IMR-90 (cell line): ENCODE measurements around the gene FRZB. TPM values are rescaled to one million over a fixed set of nuclear protein-coding genes. Genes with fewer than 3 reads are reported as not detected.

Source experiments
- ATAC-seq: fragments of 200-7000 bp; cut with Tn5 transposase; 2 replicates; pipeline ENCODE4 v1.9.1; 2020; ENCODE audit warnings: low read depth, mild to moderate bottlenecking, moderate library complexity
- BruUV-seq: library from RNA; stranded (reverse); fragments of 400-500 nt; replicated peaks from 2 replicates; lab custom pipeline; 2021; lab: Mats Ljungman, UMichigan
- CTCF ChIA-PET: fragments of 300-600 bp; formaldehyde crosslinking; extraction: SDS; loops from one replicate; lab custom pipeline; 2021; ENCODE audit warnings: antibody characterized with exemption; lab: Yijun Ruan, JAX
- POLR2A ChIA-PET: fragments of 300-600 bp; sonication (Branson Sonifier 250); formaldehyde crosslinking; loops from one replicate; lab custom pipeline; 2022; ENCODE audit warnings: antibody characterized with exemption; ENCODE audit not compliant: unreplicated experiment; lab: Charles Lee
- DNase-seq: peaks from one replicate; pipeline ENCODE4 v3.0.0; 2013
- H2AFZ ChIP-seq: replicated peaks from 2 replicates; pipeline ENCODE3; 2013; ENCODE audit warnings: low read length, mild to moderate bottlenecking; ENCODE audit not compliant: poor library complexity
- H2AK5ac ChIP-seq: 2 replicates; pipeline ENCODE4 v1.6.1; 2013; ENCODE audit warnings: low read depth, low read length, inconsistent platforms
- H2AK9ac ChIP-seq: replicated peaks from 2 replicates; pipeline ENCODE3; 2013; ENCODE audit warnings: mild to moderate bottlenecking, low read depth, low read length, moderate library complexity; ENCODE audit not compliant: poor library complexity
- H2BK120ac ChIP-seq: 2 replicates; pipeline ENCODE4 v1.6.1; 2013; ENCODE audit warnings: low read depth, low read length, inconsistent platforms
- H2BK15ac ChIP-seq: 3 replicates; pipeline ENCODE4 v1.6.1; 2013; ENCODE audit warnings: low read depth, low read length, inconsistent platforms
- H2BK20ac ChIP-seq: 2 replicates; pipeline ENCODE4 v1.6.1; 2013; ENCODE audit warnings: low read depth, mild to moderate bottlenecking, inconsistent platforms, low read length, moderate library complexity
- H2BK5ac ChIP-seq: 2 replicates; pipeline ENCODE4 v1.6.1; 2013; ENCODE audit warnings: mild to moderate bottlenecking, low read depth, low read length, inconsistent platforms; ENCODE audit not compliant: poor library complexity, severe bottlenecking
- H3K14ac ChIP-seq: replicated peaks from 2 replicates; pipeline ENCODE4 v1.6.1; 2013; ENCODE audit warnings: low read depth, low read length, inconsistent platforms
- H3K18ac ChIP-seq: 2 replicates; pipeline ENCODE4 v1.6.1; 2013; ENCODE audit warnings: low read depth, low read length, control low read depth
- H3K23ac ChIP-seq: 2 replicates; pipeline ENCODE4 v1.6.1; 2013; ENCODE audit warnings: low read depth, low read length, inconsistent platforms
- H3K27ac ChIP-seq: 2 replicates; pipeline ENCODE4 v1.5.1; 2013; ENCODE audit warnings: mild to moderate bottlenecking, control low read depth, low read length; ENCODE audit not compliant: insufficient read depth
- H3K27me3 ChIP-seq: 2 replicates; pipeline ENCODE4 v1.6.1; 2013; ENCODE audit warnings: low read length; ENCODE audit not compliant: control insufficient read depth, insufficient read depth
- H3K36me3 ChIP-seq: 2 replicates; pipeline ENCODE4 v1.6.1; 2013; ENCODE audit warnings: low read length, mixed read lengths; ENCODE audit not compliant: control insufficient read depth, insufficient read depth
- H3K4ac ChIP-seq: 2 replicates; pipeline ENCODE4 v1.6.1; 2013; ENCODE audit warnings: low read depth, low read length, inconsistent platforms
- H3K4me1 ChIP-seq: 2 replicates; pipeline ENCODE4 v1.6.1; 2013; ENCODE audit warnings: low read length, mixed read lengths; ENCODE audit not compliant: control insufficient read depth, insufficient read depth
- H3K4me2 ChIP-seq: 2 replicates; pipeline ENCODE4 v1.6.1; 2013; ENCODE audit warnings: low read depth, mild to moderate bottlenecking, control low read depth, low read length, moderate library complexity
- H3K4me3 ChIP-seq: 2 replicates; pipeline ENCODE4 v1.5.1; 2013; ENCODE audit warnings: low read depth, mild to moderate bottlenecking, control low read depth, low read length, moderate library complexity; ENCODE audit not compliant: insufficient read depth
- H3K56ac ChIP-seq: 2 replicates; pipeline ENCODE4 v1.6.1; 2013; ENCODE audit warnings: low read length, inconsistent platforms; ENCODE audit not compliant: insufficient read depth; ENCODE audit errors: extremely low read depth
- H3K79me1 ChIP-seq, 2 experiments: 2 replicates each; pipeline ENCODE4 v1.6.1; 2013; ENCODE audit warnings: low read length in 2 of 2, inconsistent platforms in 1 of 2, low read depth in 1 of 2
- H3K9ac ChIP-seq: 2 replicates; pipeline ENCODE4 v1.6.1; 2013; ENCODE audit warnings: low read depth, low read length, control low read depth
- H3K9me1 ChIP-seq: 2 replicates; pipeline ENCODE4 v1.6.1; 2013; ENCODE audit warnings: low read length, inconsistent platforms; ENCODE audit not compliant: insufficient read depth
- H3K9me3 ChIP-seq: 2 replicates; pipeline ENCODE4 v1.6.1; 2013; ENCODE audit warnings: low read length; ENCODE audit not compliant: control insufficient read depth, insufficient read depth
- H4K20me1 ChIP-seq: 2 replicates; pipeline ENCODE4 v1.6.1; 2013; ENCODE audit warnings: low read length, inconsistent platforms; ENCODE audit not compliant: insufficient read depth
- H4K5ac ChIP-seq: 2 replicates; pipeline ENCODE4 v1.6.1; 2013; ENCODE audit warnings: mild to moderate bottlenecking, low read depth, low read length, control low read depth
- H4K8ac ChIP-seq, 2 experiments: 2 replicates each; pipeline ENCODE4 v1.6.1; 2013; ENCODE audit warnings: low read depth in 2 of 2, low read length in 2 of 2, control low read depth in 1 of 2, inconsistent platforms in 1 of 2
- H4K91ac ChIP-seq: 2 replicates; pipeline ENCODE4 v1.6.1; 2013; ENCODE audit warnings: low read depth, low read length, inconsistent platforms; ENCODE audit not compliant: insufficient read depth
- CEBPB ChIP-seq: IDR thresholded peaks from 2 replicates; pipeline ENCODE4 v1.6.1; 2012; ENCODE audit warnings: low read depth, low read length, improper control_type of control experiment
- CHD1 ChIP-seq: IDR thresholded peaks from 2 replicates; pipeline ENCODE4 v1.6.1; 2012; ENCODE audit warnings: low read depth, low read length, improper control_type of control experiment
- FOS ChIP-seq: fragments of 150-350 bp; IDR thresholded peaks from 2 replicates; pipeline ENCODE4 v1.6.1; 2016; ENCODE audit warnings: low read depth, low read length
- NFE2L2 ChIP-seq: fragments of 150-350 bp; IDR thresholded peaks from 2 replicates; pipeline ENCODE4 v1.6.1; 2016; ENCODE audit warnings: low read depth, mild to moderate bottlenecking, low read length
- POLR2A ChIP-seq: IDR thresholded peaks from 2 replicates; pipeline ENCODE4 v1.6.1; 2012; ENCODE audit warnings: mild to moderate bottlenecking, low read depth, low read length
- SMC3 ChIP-seq: fragments of 150-350 bp; IDR thresholded peaks from 2 replicates; pipeline ENCODE4 v1.6.1; 2016; ENCODE audit warnings: low read depth, mild to moderate bottlenecking, antibody characterized with exemption, low read length, moderate library complexity
- WGBS, 2 experiments: methylation state at CpG; one replicate each; pipeline versions ENCODE4 v1.1.5 to v1.1.7; 2013; ENCODE audit warnings: missing lambda C conversion rate in 2 of 2; ENCODE audit not compliant: insufficient read length in 1 of 2; ENCODE audit errors: extremely low coverage in 2 of 2; 5-methylcytosine and 5-hydroxymethylcytosine counted together
- dilution Hi-C: fragments of 300-500 bp; cut with HindIII; formaldehyde crosslinking; loops from one replicate; pipeline ENCODE4 v1.14.3; 2018; ENCODE audit warnings: low sequenced_read_pairs; ENCODE audit not compliant: unreplicated experiment
- in situ Hi-C: fragments of 300-500 bp; cut with MboI; formaldehyde crosslinking; loops from 3 replicates; pipeline ENCODE4 v1.14.3; 2019; ENCODE audit warnings: low sequenced_read_pairs, inconsistent platforms, mixed read lengths
- intact Hi-C: fragments of 100-400 bp; cut with micrococcal nuclease; formaldehyde crosslinking; loops from 2 replicates; pipeline ENCODE4 v1.10.0; 2022
- polyA plus RNA-seq, 3 experiments: library from polyadenylated mRNA; depleted of rRNA; stranded (reverse); fragments of >200 nt; gene quantifications; 2 replicates each; pipeline ENCODE4 v1.2.3, GENCODE V29; 2012; ENCODE audit warnings: low replicate concordance in 1 of 3
- total RNA-seq: library from RNA; depleted of rRNA; stranded (reverse); fragments of >200 nt; gene quantifications from 2 replicates; pipeline ENCODE4 v1.2.3, GENCODE V29; 2012
- TF ChIP-seq, protein P1 (sequence below): fragments of 150-350 bp; IDR thresholded peaks from 2 replicates; pipeline ENCODE4 v1.6.1; 2016; ENCODE audit warnings: low read depth, mild to moderate bottlenecking, low read length, moderate library complexity, borderline replicate concordance
- TF ChIP-seq, protein P2 (sequence below): conservative IDR thresholded peaks from 2 replicates; pipeline ENCODE4 v1.5.1; 2012; ENCODE audit warnings: mild to moderate bottlenecking, low read depth, low read length, improper control_type of control experiment

Gene FRZB
- total and polyA plus RNA-seq, 2 of the 4 experiments (the other 2 are of a cell fraction) = 0.18 to 1.2 TPM

DNA sequence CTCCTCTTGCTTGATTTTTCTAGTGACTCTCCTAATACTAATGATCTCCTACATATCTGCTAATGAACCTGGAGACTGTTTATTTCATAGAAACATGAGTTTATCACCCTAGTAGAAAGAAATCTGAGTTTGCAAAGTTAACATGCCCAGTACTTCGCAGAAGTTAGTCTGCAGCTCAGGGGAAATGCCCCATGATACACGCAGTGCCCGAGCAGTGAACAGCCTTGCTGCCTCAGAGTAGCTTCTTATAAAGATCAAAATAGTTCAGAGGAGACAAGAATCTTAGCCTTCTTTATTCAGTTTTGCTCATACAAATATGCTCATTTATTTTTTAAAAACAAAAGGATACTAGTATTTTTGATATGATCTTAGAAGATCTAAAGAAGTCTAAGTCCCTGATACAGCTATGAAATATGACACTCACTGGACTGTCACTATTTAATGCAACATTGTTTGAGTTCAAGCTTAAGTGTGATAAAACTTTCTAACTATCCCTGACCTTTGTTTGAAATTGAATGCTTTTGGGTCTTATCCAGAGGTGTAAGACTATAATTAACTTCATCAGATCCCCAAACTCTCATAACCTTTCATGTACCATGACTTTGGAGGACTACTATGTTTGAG is 20.5 kb downstream of the FRZB start:
- ATAC-seq = peak; percentile 48; the same call in 1 of the 2 replicates
- Histone ChIP-seq H3K4me1 (no peaks in the 10 kb centered on the region), H3K23ac (no peak overlapping the region), H2AK9ac (no peak overlapping the region), H3K27me3 (no peaks in the 10 kb centered on the region; the same call in 1 of the 2 replicates), H2BK5ac (no peak overlapping the region), H2BK20ac (no peak overlapping the region), H3K4me2 (no peak overlapping the region), H3K14ac (no peak overlapping the region), H2BK120ac (no peak overlapping the region), H3K9ac (no peak overlapping the region), H3K56ac (no peak overlapping the region), H2AFZ (no peak overlapping the region), H3K4ac (no peak overlapping the region), H3K9me1 (no peaks in the 10 kb centered on the region), H3K4me3 (no peak overlapping the region), H4K91ac (no peak overlapping the region), H3K79me1 (no peaks in the 10 kb centered on the region), H4K20me1 (no peaks in the 10 kb centered on the region), H2BK15ac (no peak overlapping the region), H2AK5ac (no peak overlapping the region), H4K8ac (no peak overlapping the region), H3K9me3 (no peaks in the 10 kb centered on the region), H3K27ac (no peak overlapping the region), H3K36me3 (no peaks in the 10 kb centered on the region), H4K5ac (no peak overlapping the region), H3K18ac (no peak overlapping the region)
- TF ChIP-seq POLR2A (no peak), NFE2L2 (no peak), SMC3 (no peak), CEBPB (no peak), FOS (no peak), CHD1 (no peak)
- TF ChIP-seq, protein P1, sequence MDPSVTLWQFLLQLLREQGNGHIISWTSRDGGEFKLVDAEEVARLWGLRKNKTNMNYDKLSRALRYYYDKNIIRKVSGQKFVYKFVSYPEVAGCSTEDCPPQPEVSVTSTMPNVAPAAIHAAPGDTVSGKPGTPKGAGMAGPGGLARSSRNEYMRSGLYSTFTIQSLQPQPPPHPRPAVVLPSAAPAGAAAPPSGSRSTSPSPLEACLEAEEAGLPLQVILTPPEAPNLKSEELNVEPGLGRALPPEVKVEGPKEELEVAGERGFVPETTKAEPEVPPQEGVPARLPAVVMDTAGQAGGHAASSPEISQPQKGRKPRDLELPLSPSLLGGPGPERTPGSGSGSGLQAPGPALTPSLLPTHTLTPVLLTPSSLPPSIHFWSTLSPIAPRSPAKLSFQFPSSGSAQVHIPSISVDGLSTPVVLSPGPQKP = no peak
- TF ChIP-seq, protein P2, sequence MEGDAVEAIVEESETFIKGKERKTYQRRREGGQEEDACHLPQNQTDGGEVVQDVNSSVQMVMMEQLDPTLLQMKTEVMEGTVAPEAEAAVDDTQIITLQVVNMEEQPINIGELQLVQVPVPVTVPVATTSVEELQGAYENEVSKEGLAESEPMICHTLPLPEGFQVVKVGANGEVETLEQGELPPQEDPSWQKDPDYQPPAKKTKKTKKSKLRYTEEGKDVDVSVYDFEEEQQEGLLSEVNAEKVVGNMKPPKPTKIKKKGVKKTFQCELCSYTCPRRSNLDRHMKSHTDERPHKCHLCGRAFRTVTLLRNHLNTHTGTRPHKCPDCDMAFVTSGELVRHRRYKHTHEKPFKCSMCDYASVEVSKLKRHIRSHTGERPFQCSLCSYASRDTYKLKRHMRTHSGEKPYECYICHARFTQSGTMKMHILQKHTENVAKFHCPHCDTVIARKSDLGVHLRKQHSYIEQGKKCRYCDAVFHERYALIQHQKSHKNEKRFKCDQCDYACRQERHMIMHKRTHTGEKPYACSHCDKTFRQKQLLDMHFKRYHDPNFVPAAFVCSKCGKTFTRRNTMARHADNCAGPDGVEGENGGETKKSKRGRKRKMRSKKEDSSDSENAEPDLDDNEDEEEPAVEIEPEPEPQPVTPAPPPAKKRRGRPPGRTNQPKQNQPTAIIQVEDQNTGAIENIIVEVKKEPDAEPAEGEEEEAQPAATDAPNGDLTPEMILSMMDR = no peak
- dilution Hi-C loops = no loop called here
- POLR2A ChIA-PET = no interaction called here
- CTCF ChIA-PET = no interaction called here
- no TSS peak for BruUV-seq
- WGBS, 2 experiments = 60% methylated on average over 1 of the region's 3 CpGs; no CpG with 5 or more reads in 1 of the 2 experiments
- DNase-seq = no peak
- in situ Hi-C loops = no loop called here
- intact Hi-C loops = no loop called here
